Vagina (tissue), 2 donors: ENCODE data around the gene TTC33. TPM values are rescaled to one million over a fixed set of nuclear protein-coding genes. Genes with fewer than 3 reads are reported as not detected.
"Not testable (repeated sequence)": the region's sequence is repeated elsewhere in the genome, so short reads cannot be mapped to it uniquely, and the experiment has no call there.

Experiments
- DNase-seq, 2 donors: peaks; one replicate each; pipeline ENCODE4 v3.0.0-alpha.2; 2017; ENCODE audit errors: extremely low spot score in 2 of 2
- H3K27ac ChIP-seq: fragments of 200-600 bp; sonication (generic); one replicate; pipeline ENCODE4 v1.5.1; 2019
- H3K27me3 ChIP-seq: fragments of 200-600 bp; sonication (generic); one replicate; pipeline ENCODE4 v1.5.1; 2019
- H3K36me3 ChIP-seq, 2 donors: fragments of 200-600 bp; sonication (generic); one replicate each; pipeline ENCODE4 v1.5.1; 2017 to 2019
- H3K4me1 ChIP-seq: fragments of 200-600 bp; sonication (generic); one replicate; pipeline ENCODE4 v1.5.1; 2019
- H3K4me3 ChIP-seq, 2 donors: fragments of 200-600 bp; sonication (generic); 1 replicate in 1 of 2; 2 replicates in 1 of 2; pipeline ENCODE4 v1.5.1; 2016 to 2019
- H3K9me3 ChIP-seq: fragments of 200-600 bp; sonication (generic); one replicate; pipeline ENCODE4 v1.5.1; 2019
- CTCF ChIP-seq, 3 experiments: fragments of 450-650 bp in 2 of 3; fragments of 200-600 bp in 1 of 3; sonication (generic) in 1 of 3; IDR thresholded peaks; one replicate each; pipeline ENCODE4 v1.5.1; 2017 to 2019; ENCODE audit warnings: antibody characterized with exemption in 3 of 3, mild to moderate bottlenecking in 2 of 3, moderate library complexity in 2 of 3
- POLR2A ChIP-seq, 2 donors: fragments of 450-650 bp; IDR thresholded peaks; one replicate each; pipeline ENCODE4 v1.6.1; 2017; ENCODE audit warnings: antibody characterized with exemption in 2 of 2, mild to moderate bottlenecking in 2 of 2, moderate library complexity in 2 of 2
- POLR2AphosphoS5 ChIP-seq, 2 donors: sonication (generic); formaldehyde crosslinking; IDR thresholded peaks; one replicate each; pipeline ENCODE4 v1.9.0; 2017; ENCODE audit warnings: antibody characterized with exemption in 2 of 2, mild to moderate bottlenecking in 2 of 2, low read depth in 1 of 2; ENCODE audit not compliant: insufficient read depth in 1 of 2
- intact Hi-C: fragments of 100-400 bp; cut with DNase I; formaldehyde crosslinking; loops from one replicate; pipeline ENCODE4 v1.15.1; 2023
- total RNA-seq: library from RNA; depleted of rRNA; stranded (reverse); fragments of >200 nt; gene quantifications from one replicate; pipeline ENCODE4 v1.2.3, GENCODE V29; 2016

The TTC33 gene
- total RNA-seq, 1 donor from 2014 or later: 12.8 TPM

GRCh38 chr5:40791715-40792139, 36.0 kb upstream of the TTC33 start:
- intact Hi-C loops: no loop called here
- Histone ChIP-seq H3K27me3 (no peaks in the 10 kb centered on the region), H3K9me3 (no peaks in the 10 kb centered on the region), H3K4me3 (no peak overlapping the region), H3K27ac (no peak overlapping the region), H3K36me3 (no peaks in the 10 kb centered on the region), H3K4me1 (peaks cover 63% of the 10 kb centered on the region)
- TF ChIP-seq CTCF (IDR thresholded peaks at IDR 0.05) (no peak), POLR2A (IDR thresholded peaks at IDR 0.05) (no peak), POLR2AphosphoS5 (IDR thresholded peaks at IDR 0.05; ENCODE audit: insufficient read depth in 1 of 2, low read depth in 1 of 2) (no peak)
- no peak for DNase-seq

GRCh38 chr5:40790947-40791593, 35.3 kb upstream of the TTC33 start:
- Histone ChIP-seq H3K27ac (no peak overlapping the region), H3K4me3 (no peak overlapping the region), H3K27me3 (no peaks in the 10 kb centered on the region), H3K9me3 (no peaks in the 10 kb centered on the region), H3K4me1 (peaks cover 57% of the 10 kb centered on the region), H3K36me3 (no peaks in the 10 kb centered on the region)
- intact Hi-C loops: no loop called here
- no peak for TF ChIP-seq POLR2A (IDR thresholded peaks at IDR 0.05)
- TF ChIP-seq POLR2AphosphoS5 (IDR thresholded peaks at IDR 0.05; ENCODE audit: insufficient read depth in 1 of 2, low read depth in 1 of 2): no peak
- TF ChIP-seq CTCF (IDR thresholded peaks at IDR 0.05): no peak
- no peak for DNase-seq

GRCh38 chr5:40788941-40789340, 33.2 kb upstream of the TTC33 start:
- H3K9me3 ChIP-seq, H3K27ac ChIP-seq, H3K27me3 ChIP-seq, intact Hi-C loops, H3K4me3 ChIP-seq, DNase-seq, H3K36me3 ChIP-seq: not testable (repeated sequence)
- H3K4me1 ChIP-seq: peaks cover 42% of the 10 kb centered on the region

GRCh38 chr5:40787986-40788385, 32.2 kb upstream of the TTC33 start:
- no peak for TF ChIP-seq CTCF (IDR thresholded peaks at IDR 0.05)
- TF ChIP-seq POLR2AphosphoS5 (IDR thresholded peaks at IDR 0.05; ENCODE audit: insufficient read depth in 1 of 2, low read depth in 1 of 2): no peak
- no peak for TF ChIP-seq POLR2A (IDR thresholded peaks at IDR 0.05)
- Histone ChIP-seq H3K4me1 (peaks cover 40% of the 10 kb centered on the region), H3K36me3 (no peaks in the 10 kb centered on the region), H3K9me3 (no peaks in the 10 kb centered on the region), H3K27me3 (no peaks in the 10 kb centered on the region), H3K4me3 (no peak overlapping the region), H3K27ac (no peak overlapping the region)
- no peak for DNase-seq
- intact Hi-C loops: no loop called here

- H3K36me3 ChIP-seq, H3K9me3 ChIP-seq, H3K27me3 ChIP-seq, DNase-seq, intact Hi-C loops, H3K4me3 ChIP-seq, H3K27ac ChIP-seq: not testable (repeated sequence)
- H3K4me1 ChIP-seq: peaks cover 34% of the 10 kb centered on the region
These were observed 30.9 kb upstream of the TTC33 start for GRCh38 chr5:40786664-40787063.

GRCh38 chr5:40784916-40785315, 29.2 kb upstream of the TTC33 start:
- Histone ChIP-seq H3K27me3 (no peaks in the 10 kb centered on the region), H3K4me3 (no peak overlapping the region), H3K36me3 (no peaks in the 10 kb centered on the region), H3K27ac (no peak overlapping the region), H3K9me3 (no peaks in the 10 kb centered on the region), H3K4me1 (peaks cover 32% of the 10 kb centered on the region)
- TF ChIP-seq POLR2A (IDR thresholded peaks at IDR 0.05) (no peak), CTCF (IDR thresholded peaks at IDR 0.05) (no peak), POLR2AphosphoS5 (IDR thresholded peaks at IDR 0.05; ENCODE audit: insufficient read depth in 1 of 2, low read depth in 1 of 2) (no peak)
- DNase-seq: no peak
- intact Hi-C loops: no loop called here
